Panc1 (cell line): Measurements from ENCODE around the gene ZNF776. TPM values are rescaled to one million over a fixed set of nuclear protein-coding genes. Genes with fewer than 3 reads are reported as not detected.
A peak's percentile ranks its signal among the peaks of the same experiment; 100 is the strongest.

ENCODE experiments used
- ATAC-seq: fragments of 200-7000 bp; cut with Tn5 transposase; 2 replicates; pipeline ENCODE4 v1.9.1; 2020; ENCODE audit warnings: mild to moderate bottlenecking, moderate library complexity
- BruUV-seq: library from RNA; stranded (reverse); fragments of 400-500 nt; replicated peaks from 2 replicates; lab custom pipeline; 2021; lab: Mats Ljungman, UMichigan
- CTCF ChIA-PET: fragments of 300-600 bp; sonication (Branson Sonifier 250); formaldehyde crosslinking; loops from one replicate; lab custom pipeline; 2022; ENCODE audit warnings: antibody characterized with exemption; lab: Charles Lee
- POLR2A ChIA-PET: fragments of 300-600 bp; sonication (Branson Sonifier 250); formaldehyde crosslinking; loops from one replicate; lab custom pipeline; 2022; ENCODE audit warnings: antibody characterized with exemption; lab: Charles Lee
- DNase-seq: peaks from one replicate; pipeline ENCODE4 v3.0.0-alpha.2; 2010; ENCODE audit warnings: low read depth, low spot score
- H3K27ac ChIP-seq: 2 replicates; pipeline ENCODE4 v1.5.1; 2011; ENCODE audit warnings: mild to moderate bottlenecking, low read length, inconsistent platforms
- H3K27me3 ChIP-seq: fragments of 200-500 bp; sonication (Bioruptor generic); 2 replicates; pipeline ENCODE4 v1.6.0; 2014; ENCODE audit warnings: low read length, inconsistent platforms; ENCODE audit not compliant: control insufficient read depth, insufficient read depth
- H3K36me3 ChIP-seq: fragments of 200-500 bp; sonication (Bioruptor generic); 2 replicates; pipeline ENCODE4 v1.5.1; 2014; ENCODE audit warnings: inconsistent platforms, mild to moderate bottlenecking, low read length, moderate library complexity; ENCODE audit not compliant: control insufficient read depth, insufficient read depth
- H3K4me1 ChIP-seq: 2 replicates; pipeline ENCODE4 v1.5.1; 2011; ENCODE audit warnings: inconsistent platforms, mild to moderate bottlenecking, low read length, moderate library complexity; ENCODE audit not compliant: control insufficient read depth, insufficient read depth
- H3K4me3 ChIP-seq, 2 experiments: 2 replicates each; pipeline ENCODE4 v1.5.1; 2011 to 2012; ENCODE audit warnings: low read depth in 2 of 2, low read length in 2 of 2, mild to moderate bottlenecking in 2 of 2, inconsistent platforms in 1 of 2, moderate library complexity in 1 of 2
- H3K9me3 ChIP-seq: fragments of 200-500 bp; sonication (Bioruptor generic); 2 replicates; pipeline ENCODE4 v1.5.1; 2014; ENCODE audit warnings: low read depth, mild to moderate bottlenecking, inconsistent platforms, low read length, moderate library complexity; ENCODE audit not compliant: control insufficient read depth, insufficient read depth
- CTCF ChIP-seq: fragments of 450-650 bp; IDR thresholded peaks from 2 replicates; pipeline ENCODE4 v1.5.1; 2017; ENCODE audit warnings: mild to moderate bottlenecking
- POLR2AphosphoS5 ChIP-seq: IDR thresholded peaks from 2 replicates; pipeline ENCODE4 v1.6.1; 2012; ENCODE audit warnings: mild to moderate bottlenecking, low read depth, low read length, moderate library complexity
- REST ChIP-seq, 2 experiments: IDR thresholded peaks; 2 replicates each; pipeline ENCODE4 v1.6.1; 2011 to 2012; ENCODE audit warnings: low read depth in 2 of 2, control low read depth in 1 of 2, low read length in 1 of 2, mild to moderate bottlenecking in 1 of 2, moderate library complexity in 1 of 2; ENCODE audit not compliant: insufficient read depth in 1 of 2
- SIN3A ChIP-seq: IDR thresholded peaks from 2 replicates; pipeline ENCODE4 v1.6.1; 2012; ENCODE audit warnings: low read depth, mild to moderate bottlenecking, low read length, moderate library complexity, borderline replicate concordance; ENCODE audit not compliant: insufficient read depth
- TCF7L2 ChIP-seq: IDR thresholded peaks from 2 replicates; pipeline ENCODE4 v1.6.1; 2011; ENCODE audit warnings: mild to moderate bottlenecking, low read depth, low read length, inconsistent platforms
- in situ Hi-C: cut with HindIII; loops from 2 replicates; pipeline ENCODE4 v1.10.0; 2016; ENCODE audit warnings: low sequenced_read_pairs, low pct_unique_long_range_greater_than_20kb
- intact Hi-C: fragments of 100-400 bp; cut with micrococcal nuclease; formaldehyde crosslinking; loops from one replicate; pipeline ENCODE4 v1.10.0; 2022; ENCODE audit not compliant: unreplicated experiment
- total RNA-seq: library from RNA; stranded (reverse); gene quantifications from one replicate; pipeline ENCODE4 v1.2.1, GENCODE V29; 2021; ENCODE audit not compliant: unreplicated experiment

ZNF776 gene
- total RNA-seq, 1 experiment from 2014 or later, result 19.5 TPM

DNA sequence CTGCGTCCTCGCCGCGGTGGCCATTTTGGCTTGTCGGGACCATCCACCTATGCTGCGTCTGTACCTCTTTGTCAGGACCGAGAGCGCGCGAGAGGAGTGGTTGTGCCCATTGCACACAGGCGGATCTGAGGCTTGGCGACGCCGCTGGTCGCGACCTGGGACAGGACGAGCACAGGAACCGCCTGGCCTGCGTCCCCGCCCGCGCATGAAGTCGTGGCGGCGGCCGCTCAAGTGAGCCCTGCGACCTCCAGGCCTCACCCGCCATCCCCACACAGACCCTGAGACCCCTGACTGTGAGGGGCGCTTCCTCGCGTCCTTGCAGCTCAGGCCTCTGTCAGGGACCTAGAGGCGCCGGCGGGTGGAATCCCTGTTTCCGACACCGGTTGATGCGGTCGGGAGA is 39.7 kb downstream of the ZNF776 start:
- POLR2A ChIA-PET, result no interaction called here
- DNase-seq (no peak), ATAC-seq (no peak)
- Histone ChIP-seq H3K4me3 (no peak overlapping the region), H3K4me1 (no peaks in the 10 kb centered on the region), H3K9me3 (peaks cover 29% of the 10 kb centered on the region; the same call in 1 of the 2 replicates), H3K27ac (no peak overlapping the region), H3K27me3 (no peaks in the 10 kb centered on the region), H3K36me3 (no peaks in the 10 kb centered on the region)
- CTCF ChIA-PET, result no interaction called here
- TF ChIP-seq SIN3A, result no peak
- TF ChIP-seq POLR2AphosphoS5, result no peak
- BruUV-seq, result no TSS peak
- intact Hi-C loops (no loop called here), in situ Hi-C loops (no loop called here)

DNA sequence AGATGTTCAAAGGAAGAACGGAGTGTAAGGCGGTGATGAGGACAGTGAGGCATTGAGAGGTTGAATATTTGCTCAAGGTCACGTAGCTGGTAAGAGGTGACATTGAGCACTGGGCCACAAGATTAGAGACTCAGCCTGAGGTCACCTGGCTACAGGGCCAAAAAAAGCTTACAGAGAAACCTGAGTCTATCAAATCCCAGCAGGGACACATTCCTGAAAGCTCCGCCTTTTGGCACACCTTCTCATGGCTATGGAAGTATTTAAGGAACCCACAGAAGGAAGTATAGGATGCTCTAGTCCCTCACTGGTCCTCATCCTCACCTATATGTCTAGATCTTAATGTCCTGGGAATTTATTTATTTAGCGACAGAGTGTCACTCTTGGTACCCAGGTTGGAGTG is 40.3 kb downstream of the ZNF776 start:
- TF ChIP-seq REST (IDR thresholded peaks at IDR 0.05; ENCODE audit: insufficient read depth in 1 of 2, low read depth in 2 of 2, low read length in 1 of 2) (no peak), SIN3A (no peak), POLR2AphosphoS5 (no peak), TCF7L2 (no peak), CTCF (no peak)
- peaks cover 23% of the 10 kb centered on the region; the same call in 1 of the 2 replicates for H3K9me3 ChIP-seq
- BruUV-seq, result no TSS peak
- no peak overlapping the region for H3K27ac ChIP-seq
- ATAC-seq, result no peak
- ChIA-PET POLR2A (no interaction called here), CTCF (no interaction called here)
- intact Hi-C loops, result no loop called here
- no peak overlapping the region for H3K4me3 ChIP-seq
- DNase-seq, result no peak
- H3K4me1 ChIP-seq, result no peaks in the 10 kb centered on the region
- H3K27me3 ChIP-seq, result no peaks in the 10 kb centered on the region
- no peaks in the 10 kb centered on the region for H3K36me3 ChIP-seq
- in situ Hi-C loops, result no loop called here

GRCh38 chr19:57788114-57788692 is 41.6 kb downstream of the ZNF776 start:
- H3K36me3 ChIP-seq, result no peaks in the 10 kb centered on the region
- TSS peak; percentile 11 for BruUV-seq
- no peak for ATAC-seq
- no peak overlapping the region for H3K4me3 ChIP-seq
- ChIA-PET POLR2A (no interaction called here), CTCF (no interaction called here)
- H3K9me3 ChIP-seq, result peaks cover 16% of the 10 kb centered on the region; the same call in 1 of the 2 replicates
- intact Hi-C loops (no loop called here), in situ Hi-C loops (no loop called here)
- TF ChIP-seq POLR2AphosphoS5 (no peak), CTCF (no peak), TCF7L2 (no peak), SIN3A (no peak), REST (IDR thresholded peaks at IDR 0.05; ENCODE audit: insufficient read depth in 1 of 2, low read depth in 2 of 2, low read length in 1 of 2) (no peak)
- H3K4me1 ChIP-seq, result no peaks in the 10 kb centered on the region
- H3K27ac ChIP-seq, result no peak overlapping the region
- no peaks in the 10 kb centered on the region for H3K27me3 ChIP-seq
- DNase-seq, result no peak
